Gastrocnemius medialis (tissue), 4 donors: ENCODE data around the gene SLC29A3.

Experiments used
- POLR2A ChIP-seq, 2 donors: fragments of 450-650 bp; IDR thresholded peaks; one replicate each; pipeline ENCODE4 v1.6.1; 2017; ENCODE audit warnings: antibody characterized with exemption in 2 of 2, mild to moderate bottlenecking in 2 of 2, moderate library complexity in 2 of 2
- TF ChIP-seq, protein P1 (sequence below), 5 experiments: fragments of 450-650 bp in 3 of 5; fragments of 200-600 bp in 2 of 5; sonication (generic) in 2 of 5; IDR thresholded peaks in 4 of 5; conservative IDR thresholded peaks in 1 of 5; 1 replicate in 4 of 5; 2 replicates in 1 of 5; pipeline ENCODE4 v1.5.1; 2016 to 2019; ENCODE audit warnings: antibody characterized with exemption in 5 of 5, mild to moderate bottlenecking in 3 of 5, moderate library complexity in 3 of 5

DNA sequence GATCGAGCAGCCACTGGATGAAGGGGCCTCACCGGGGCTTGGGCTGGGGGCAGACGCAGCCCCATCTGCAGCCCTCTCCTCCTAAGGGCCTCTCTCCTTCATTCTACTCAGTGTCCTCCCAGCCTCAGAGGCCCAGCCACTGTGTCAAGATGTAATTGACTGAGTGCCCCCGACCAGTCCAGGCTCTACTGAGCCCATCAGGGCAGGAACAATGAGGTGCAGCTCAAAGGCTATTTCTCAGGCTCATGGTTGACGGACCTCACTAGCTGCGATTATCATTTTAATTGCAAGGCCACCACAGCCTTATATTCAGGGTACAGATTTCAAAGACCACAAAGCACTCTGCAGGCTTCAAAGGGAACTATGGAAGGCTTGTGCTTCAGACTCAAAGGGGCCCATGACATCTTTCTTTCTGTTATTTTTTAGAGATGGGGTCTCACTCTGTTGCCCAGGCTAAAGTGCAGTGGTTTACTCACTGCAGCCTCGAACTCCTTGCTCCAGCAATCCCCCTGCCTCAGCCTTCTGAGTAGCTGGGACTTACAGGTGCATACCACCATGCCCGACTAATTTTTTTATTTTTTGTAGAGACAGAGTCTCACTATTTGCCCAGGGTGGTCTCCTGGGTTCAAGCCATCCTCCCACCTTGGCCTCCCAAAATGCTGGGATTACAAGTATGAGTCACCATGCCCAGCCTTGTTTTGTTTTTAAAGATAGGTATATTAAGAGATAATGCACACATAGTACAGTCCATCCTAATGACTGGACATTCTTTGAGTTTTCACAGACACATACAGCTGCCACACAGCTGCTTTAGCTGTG lies 23.7 kb downstream of the SLC29A3 start:
- TF ChIP-seq, protein P1, sequence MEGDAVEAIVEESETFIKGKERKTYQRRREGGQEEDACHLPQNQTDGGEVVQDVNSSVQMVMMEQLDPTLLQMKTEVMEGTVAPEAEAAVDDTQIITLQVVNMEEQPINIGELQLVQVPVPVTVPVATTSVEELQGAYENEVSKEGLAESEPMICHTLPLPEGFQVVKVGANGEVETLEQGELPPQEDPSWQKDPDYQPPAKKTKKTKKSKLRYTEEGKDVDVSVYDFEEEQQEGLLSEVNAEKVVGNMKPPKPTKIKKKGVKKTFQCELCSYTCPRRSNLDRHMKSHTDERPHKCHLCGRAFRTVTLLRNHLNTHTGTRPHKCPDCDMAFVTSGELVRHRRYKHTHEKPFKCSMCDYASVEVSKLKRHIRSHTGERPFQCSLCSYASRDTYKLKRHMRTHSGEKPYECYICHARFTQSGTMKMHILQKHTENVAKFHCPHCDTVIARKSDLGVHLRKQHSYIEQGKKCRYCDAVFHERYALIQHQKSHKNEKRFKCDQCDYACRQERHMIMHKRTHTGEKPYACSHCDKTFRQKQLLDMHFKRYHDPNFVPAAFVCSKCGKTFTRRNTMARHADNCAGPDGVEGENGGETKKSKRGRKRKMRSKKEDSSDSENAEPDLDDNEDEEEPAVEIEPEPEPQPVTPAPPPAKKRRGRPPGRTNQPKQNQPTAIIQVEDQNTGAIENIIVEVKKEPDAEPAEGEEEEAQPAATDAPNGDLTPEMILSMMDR (IDR thresholded peaks at IDR 0.05 in 4 of 5, conservative IDR thresholded peaks at IDR 0.05 in 1 of 5): no peak
- no peak for TF ChIP-seq POLR2A (IDR thresholded peaks at IDR 0.05)
